ENCODE results near the gene ST7L. TPM values are rescaled to one million over a fixed set of nuclear protein-coding genes. Genes with fewer than 3 reads are reported as not detected.
"Not testable (repeated sequence)": the region's sequence is repeated elsewhere in the genome, so short reads cannot be mapped to it uniquely, and the experiment has no call there.

ST7L gene
- total RNA-seq, 1 donor from 2014 or later, result 14.8 TPM

GRCh38 chr1:112643080-112643479 lies 24.1 kb upstream of the ST7L start:
- Mint-ChIP-seq H3K36me3 (ENCODE audit: low read depth, unreplicated experiment) (peaks cover 12% of the 10 kb centered on the region), H3K4me1 (ENCODE audit: low read depth, unreplicated experiment) (peaks cover 5% of the 10 kb centered on the region), H3K27me3 (ENCODE audit: low read depth, unreplicated experiment) (no peaks in the 10 kb centered on the region), H3K27ac (ENCODE audit: unreplicated experiment) (no peak overlapping the region), H3K4me3 (ENCODE audit: unreplicated experiment) (no peak overlapping the region), H3K9me3 (ENCODE audit: unreplicated experiment) (no peaks in the 10 kb centered on the region)
- Histone ChIP-seq H2AFZ (ENCODE audit: low read depth, low read length) (no peak overlapping the region), H3K9me3 (ENCODE audit: insufficient read depth, low read depth, low read length) (no peaks in the 10 kb centered on the region), H4K20me1 (ENCODE audit: insufficient read depth, low read length) (peaks cover 60% of the 10 kb centered on the region), H3K9ac (ENCODE audit: low read length) (no peak overlapping the region), H3K36me3 (ENCODE audit: insufficient read depth, low read length) (peaks cover 7% of the 10 kb centered on the region), H3K4me3 (ENCODE audit: insufficient read depth, low read depth, low read length) (no peak overlapping the region), H3K27me3 (ENCODE audit: insufficient read depth, low read length) (no peaks in the 10 kb centered on the region), H3K4me1 (ENCODE audit: insufficient read depth, low read length) (no peaks in the 10 kb centered on the region), H3K79me2 (ENCODE audit: insufficient read depth, low read length) (peaks cover 88% of the 10 kb centered on the region), H3K27ac (ENCODE audit: low read depth, low read length) (no peak overlapping the region), H3K4me2 (ENCODE audit: low read length) (no peak overlapping the region)
- TF ChIP-seq CTCF (IDR thresholded peaks at IDR 0.05; ENCODE audit: insufficient read depth, low read depth, low read length) (no peak), EZH2 (IDR thresholded peaks at IDR 0.05; ENCODE audit: insufficient read depth, low read length) (no peak)
- FAIRE-seq (no peak), DNase-seq (ENCODE audit: low read depth) (no peak)

- H2AFZ ChIP-seq (ENCODE audit: low read depth, low read length); H3K4me3 ChIP-seq (ENCODE audit: insufficient read depth, low read depth, low read length); DNase-seq (ENCODE audit: low read depth); FAIRE-seq; H3K27me3 ChIP-seq (ENCODE audit: insufficient read depth, low read length); H3K27ac Mint-ChIP-seq (ENCODE audit: unreplicated experiment); H3K9me3 ChIP-seq (ENCODE audit: insufficient read depth, low read depth, low read length); H3K9ac ChIP-seq (ENCODE audit: low read length); H3K36me3 Mint-ChIP-seq (ENCODE audit: low read depth, unreplicated experiment); H3K4me3 Mint-ChIP-seq (ENCODE audit: unreplicated experiment); H3K27ac ChIP-seq (ENCODE audit: low read depth, low read length); H3K36me3 ChIP-seq (ENCODE audit: insufficient read depth, low read length); H3K27me3 Mint-ChIP-seq (ENCODE audit: low read depth, unreplicated experiment); H3K4me2 ChIP-seq (ENCODE audit: low read length); H3K9me3 Mint-ChIP-seq (ENCODE audit: unreplicated experiment): not testable (repeated sequence)
- peaks cover 68% of the 10 kb centered on the region for H4K20me1 ChIP-seq (ENCODE audit: insufficient read depth, low read length)
- peaks cover 88% of the 10 kb centered on the region for H3K79me2 ChIP-seq (ENCODE audit: insufficient read depth, low read length)
- peaks cover 22% of the 10 kb centered on the region for H3K4me1 Mint-ChIP-seq (ENCODE audit: low read depth, unreplicated experiment)
- peaks cover 14% of the 10 kb centered on the region for H3K4me1 ChIP-seq (ENCODE audit: insufficient read depth, low read length)
Observed at GRCh38 chr1:112640437-112640836, 21.5 kb upstream of the ST7L start.

DNA sequence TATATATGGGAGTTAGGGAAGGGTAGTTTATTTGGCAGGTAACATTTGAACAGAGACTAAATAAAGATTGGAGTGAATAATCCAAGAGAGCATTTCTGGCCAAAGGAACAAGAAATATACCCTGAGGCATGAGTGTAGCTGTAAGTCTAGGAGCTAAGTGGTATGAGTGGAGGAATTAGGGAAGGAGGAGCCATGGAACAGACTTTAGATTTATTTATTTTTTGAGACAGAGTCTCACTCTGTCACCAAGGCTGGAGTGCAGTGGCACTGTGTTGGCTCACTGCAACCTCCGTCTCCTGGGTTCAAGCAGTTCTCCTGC lies 19.1 kb upstream of the ST7L start:
- Histone ChIP-seq H3K9me3 (ENCODE audit: insufficient read depth, low read depth, low read length) (no peaks in the 10 kb centered on the region), H3K36me3 (ENCODE audit: insufficient read depth, low read length) (no peaks in the 10 kb centered on the region), H3K4me1 (ENCODE audit: insufficient read depth, low read length) (peaks cover 14% of the 10 kb centered on the region), H4K20me1 (ENCODE audit: insufficient read depth, low read length) (peaks cover 68% of the 10 kb centered on the region), H3K9ac (ENCODE audit: low read length) (no peak overlapping the region), H2AFZ (ENCODE audit: low read depth, low read length) (no peak overlapping the region), H3K4me2 (ENCODE audit: low read length) (no peak overlapping the region), H3K79me2 (ENCODE audit: insufficient read depth, low read length) (peaks cover 88% of the 10 kb centered on the region), H3K27ac (ENCODE audit: low read depth, low read length) (no peak overlapping the region), H3K27me3 (ENCODE audit: insufficient read depth, low read length) (no peaks in the 10 kb centered on the region), H3K4me3 (ENCODE audit: insufficient read depth, low read depth, low read length) (no peak overlapping the region)
- DNase-seq (ENCODE audit: low read depth) (no peak), FAIRE-seq (no peak)
- Mint-ChIP-seq H3K27ac (ENCODE audit: unreplicated experiment) (no peak overlapping the region), H3K4me1 (ENCODE audit: low read depth, unreplicated experiment) (peaks cover 31% of the 10 kb centered on the region), H3K36me3 (ENCODE audit: low read depth, unreplicated experiment) (peaks cover under 1% of the 10 kb centered on the region), H3K27me3 (ENCODE audit: low read depth, unreplicated experiment) (no peaks in the 10 kb centered on the region), H3K9me3 (ENCODE audit: unreplicated experiment) (no peaks in the 10 kb centered on the region), H3K4me3 (ENCODE audit: unreplicated experiment) (no peak overlapping the region)
- TF ChIP-seq EZH2 (IDR thresholded peaks at IDR 0.05; ENCODE audit: insufficient read depth, low read length), result no peak
- TF ChIP-seq CTCF (IDR thresholded peaks at IDR 0.05; ENCODE audit: insufficient read depth, low read depth, low read length), result no peak

Data from astrocyte (in vitro differentiated cells and primary cell).